Thymus (tissue), 2 donors: ENCODE data around the gene VPS37D. TPM values are rescaled to one million over a fixed set of nuclear protein-coding genes. Genes with fewer than 3 reads are reported as not detected.

ENCODE experiments used
- polyA plus RNA-seq: library from polyadenylated mRNA; stranded (reverse); fragments of 200-250 nt; gene quantifications from one replicate; pipeline ENCODE4 v1.2.3, GENCODE V29; 2013
- total RNA-seq: library from RNA; stranded (reverse); fragments of 120-200 nt; gene quantifications from one replicate; pipeline ENCODE4 v1.2.4, GENCODE V29; 2013
- donor health status: healthy.

Gene VPS37D
- total and polyA plus RNA-seq, 2 donors: 1.2 to 2.7 TPM

Other genes starting within 250 kb of the VPS37D start
- 0.76 TPM for gene FZD9, start 234.1 kb upstream of the VPS37D start, total RNA-seq
- gene FZD9, start 234.1 kb upstream of the VPS37D start, polyA plus RNA-seq: 0.62 TPM
- 50.1 TPM for gene BAZ1B, start 145.5 kb upstream of the VPS37D start, total RNA-seq
- 18.7 TPM for gene BAZ1B, start 145.5 kb upstream of the VPS37D start, polyA plus RNA-seq
- 13.3 TPM for gene BCL7B, start 110.1 kb upstream of the VPS37D start, total RNA-seq
- gene BCL7B, start 110.1 kb upstream of the VPS37D start, polyA plus RNA-seq: 54.9 TPM
- 18.2 TPM for gene TBL2, start 89.3 kb upstream of the VPS37D start, total RNA-seq
- 16.1 TPM for gene TBL2, start 89.3 kb upstream of the VPS37D start, polyA plus RNA-seq
- 0.05 TPM for gene MLXIPL, start 43.3 kb upstream of the VPS37D start, total RNA-seq
- 25.3 TPM for gene MLXIPL, start 43.3 kb upstream of the VPS37D start, polyA plus RNA-seq
- 3.7 TPM for gene DNAJC30, start 15.6 kb downstream of the VPS37D start, total RNA-seq
- 8.0 TPM for gene DNAJC30, start 15.6 kb downstream of the VPS37D start, polyA plus RNA-seq
- gene BUD23, start 15.8 kb downstream of the VPS37D start, total RNA-seq: 43.4 TPM
- gene BUD23, start 15.8 kb downstream of the VPS37D start, polyA plus RNA-seq: 71.0 TPM
- gene STX1A, start 51.8 kb downstream of the VPS37D start, total RNA-seq: 2.2 TPM
- gene STX1A, start 51.8 kb downstream of the VPS37D start, polyA plus RNA-seq: 5.4 TPM
- gene ABHD11, start 71.0 kb downstream of the VPS37D start, total RNA-seq: 10.2 TPM
- gene ABHD11, start 71.0 kb downstream of the VPS37D start, polyA plus RNA-seq: 22.8 TPM
- 6.0 TPM for gene CLDN3, start 102.4 kb downstream of the VPS37D start, total RNA-seq
- 20.9 TPM for gene CLDN3, start 102.4 kb downstream of the VPS37D start, polyA plus RNA-seq
- gene CLDN4, start 163.2 kb downstream of the VPS37D start, total RNA-seq: 13.4 TPM
- gene CLDN4, start 163.2 kb downstream of the VPS37D start, polyA plus RNA-seq: 38.4 TPM
- gene METTL27, start 174.7 kb downstream of the VPS37D start, total RNA-seq: 2.2 TPM
- 1.3 TPM for gene METTL27, start 174.7 kb downstream of the VPS37D start, polyA plus RNA-seq
- 0.09 TPM for gene TMEM270, start 193.3 kb downstream of the VPS37D start, total RNA-seq
- 0.46 TPM for gene TMEM270, start 193.3 kb downstream of the VPS37D start, polyA plus RNA-seq